HL-60 (cell line): Measurements from ENCODE around the gene DCAKD.

Source experiments
- CTCF ChIP-seq: IDR thresholded peaks from one replicate; pipeline ENCODE4 v1.5.1; 2011; ENCODE audit warnings: low read length, control low read depth, inconsistent platforms; ENCODE audit not compliant: insufficient read depth
- GABPA ChIP-seq: IDR thresholded peaks from 2 replicates; pipeline ENCODE4 v1.6.1; 2012; ENCODE audit warnings: low read depth
- POLR2AphosphoS5 ChIP-seq: IDR thresholded peaks from 2 replicates; pipeline ENCODE4 v1.6.1; 2012; ENCODE audit warnings: low read depth
- REST ChIP-seq: IDR thresholded peaks from 2 replicates; pipeline ENCODE4 v1.6.1; 2012; ENCODE audit warnings: low read depth; ENCODE audit not compliant: insufficient replicate concordance

- no peak for TF ChIP-seq CTCF
- TF ChIP-seq POLR2AphosphoS5 = no peak
- no peak for TF ChIP-seq REST
- no peak for TF ChIP-seq GABPA
These were observed 52.8 kb downstream of the DCAKD start for GRCh38 chr17:44998646-44999045.
